HG03097 (cell line): ENCODE data around the gene BFSP1.

Source experiments
- ATAC-seq: cut with Tn5 transposase; IDR thresholded peaks from one replicate; pipeline ENCODE4 v1.9.1; 2021; ENCODE audit not compliant: unreplicated experiment, low FRiP score

The BFSP1 gene

GRCh38 chr20:17524560-17524959, 6.6 kb downstream of the BFSP1 start:
- ATAC-seq: no peak

- no peak for ATAC-seq
Measured at GRCh38 chr20:17523326-17523725, 7.9 kb downstream of the BFSP1 start.

- no peak for ATAC-seq
Measured at GRCh38 chr20:17522528-17522927, 8.7 kb downstream of the BFSP1 start.

- no peak for ATAC-seq
Measured at GRCh38 chr20:17520583-17520982, 10.6 kb downstream of the BFSP1 start.

- no peak for ATAC-seq
Measured at GRCh38 chr20:17519606-17520285, 11.4 kb downstream of the BFSP1 start.

- no peak for ATAC-seq
Measured at GRCh38 chr20:17518339-17519052, 12.7 kb downstream of the BFSP1 start.

GRCh38 chr20:17515053-17515452, 16.1 kb downstream of the BFSP1 start:
- no peak for ATAC-seq

- no peak for ATAC-seq
Measured at GRCh38 chr20:17513939-17514338, 17.2 kb downstream of the BFSP1 start.

- no peak for ATAC-seq
Measured at GRCh38 chr20:17511401-17511800, 19.8 kb downstream of the BFSP1 start.

- ATAC-seq: no peak
Measured at GRCh38 chr20:17510548-17510947, 20.6 kb downstream of the BFSP1 start.

GRCh38 chr20:17508756-17509155, 22.4 kb downstream of the BFSP1 start:
- no peak for ATAC-seq

- ATAC-seq: no peak
Measured at GRCh38 chr20:17507531-17507930, 23.6 kb downstream of the BFSP1 start.

GRCh38 chr20:17507032-17507431, 24.1 kb downstream of the BFSP1 start:
- no peak for ATAC-seq

- ATAC-seq: no peak
Measured at GRCh38 chr20:17505636-17506517, 25.3 kb downstream of the BFSP1 start.

GRCh38 chr20:17504898-17505635, 26.1 kb downstream of the BFSP1 start:
- ATAC-seq: peak; percentile 76

- no peak for ATAC-seq
Measured at GRCh38 chr20:17504066-17504897, 26.9 kb downstream of the BFSP1 start.

- no peak for ATAC-seq
Measured at GRCh38 chr20:17503301-17504065, 27.7 kb downstream of the BFSP1 start.

GRCh38 chr20:17502105-17502504, 29.1 kb downstream of the BFSP1 start:
- ATAC-seq: no peak

GRCh38 chr20:17501701-17502100, 29.5 kb downstream of the BFSP1 start:
- no peak for ATAC-seq
